Astrocyte of the cerebellum (primary cell): Measurements from ENCODE around the gene PKNOX2.
A peak's percentile ranks its signal among the peaks of the same experiment; 100 is the strongest.

Experiments
- DNase-seq: peaks from one replicate; pipeline ENCODE4 v3.0.0-alpha.2; 2011; ENCODE audit warnings: low read depth
- H3K4me3 ChIP-seq: 2 replicates; pipeline ENCODE4 v1.5.1; 2011; ENCODE audit warnings: mild to moderate bottlenecking, low read depth, low read length, moderate library complexity
- CTCF ChIP-seq: IDR thresholded peaks from 2 replicates; pipeline ENCODE4 v1.5.1; 2012; ENCODE audit warnings: low read length, low read depth, moderate library complexity, mild to moderate bottlenecking; ENCODE audit errors: missing control alignments
- in situ Hi-C: cut with HindIII; loops from 2 replicates; pipeline ENCODE4 v1.10.0; 2017; ENCODE audit warnings: low sequenced_read_pairs

The PKNOX2 gene

GRCh38 chr11:125263268-125263790 is 98.8 kb downstream of the PKNOX2 start:
- in situ Hi-C loops, result no loop called here
- H3K4me3 ChIP-seq, result no peak overlapping the region
- peak; percentile 97 for DNase-seq
- no peak for TF ChIP-seq CTCF

GRCh38 chr11:125264100-125265022 is 99.8 kb downstream of the PKNOX2 start:
- no peak for TF ChIP-seq CTCF
- no peak for DNase-seq
- in situ Hi-C loops, result no loop called here
- H3K4me3 ChIP-seq, result no peak overlapping the region

GRCh38 chr11:125267548-125267947 is 103.0 kb downstream of the PKNOX2 start:
- in situ Hi-C loops, result no loop called here
- TF ChIP-seq CTCF, result no peak
- no peak overlapping the region for H3K4me3 ChIP-seq
- DNase-seq, result no peak

GRCh38 chr11:125268611-125269010 is 104.1 kb downstream of the PKNOX2 start:
- no peak for DNase-seq
- in situ Hi-C loops, result no loop called here
- TF ChIP-seq CTCF, result no peak
- H3K4me3 ChIP-seq, result no peak overlapping the region

- in situ Hi-C loops, result no loop called here
- no peak for TF ChIP-seq CTCF
- H3K4me3 ChIP-seq, result no peak overlapping the region
- DNase-seq, result no peak
Observed at GRCh38 chr11:125270106-125270505, 105.6 kb downstream of the PKNOX2 start.

- in situ Hi-C loops, result no loop called here
- no peak for DNase-seq
- no peak overlapping the region for H3K4me3 ChIP-seq
- no peak for TF ChIP-seq CTCF
Observed at GRCh38 chr11:125270711-125271110, 106.2 kb downstream of the PKNOX2 start.
